Loucy (cell line): ENCODE measurements around the gene STAC2.

Experiments
- H2AFZ ChIP-seq: fragments of 200-600 bp; sonication (generic); 2 replicates; pipeline ENCODE4 v1.6.0; 2016; ENCODE audit warnings: antibody characterized with exemption, mild to moderate bottlenecking, low read length, moderate library complexity
- H3F3A ChIP-seq: fragments of 200-600 bp; 2 replicates; pipeline ENCODE4 v1.6.0; 2016; ENCODE audit warnings: antibody characterized with exemption, low read depth, mild to moderate bottlenecking
- H3K27me3 ChIP-seq: fragments of 200-600 bp; sonication (generic); 2 replicates; pipeline ENCODE4 v1.6.1; 2014; ENCODE audit warnings: low read length, mild to moderate bottlenecking; ENCODE audit not compliant: insufficient read depth, poor library complexity, severe bottlenecking
- H3K36me3 ChIP-seq: fragments of 200-600 bp; sonication (generic); 2 replicates; pipeline ENCODE4 v1.6.1; 2016; ENCODE audit warnings: low read length; ENCODE audit not compliant: insufficient read depth
- H3K4me1 ChIP-seq: fragments of 200-600 bp; sonication (generic); 2 replicates; pipeline ENCODE4 v1.5.1; 2014; ENCODE audit warnings: low read length, mild to moderate bottlenecking; ENCODE audit not compliant: insufficient read depth, poor library complexity, severe bottlenecking
- H3K4me2 ChIP-seq: fragments of 200-600 bp; sonication (generic); 2 replicates; pipeline ENCODE4 v1.6.0; 2014; ENCODE audit warnings: antibody characterized with exemption, low read length, low read depth, mild to moderate bottlenecking; ENCODE audit not compliant: poor library complexity, severe bottlenecking
- H3K4me3 ChIP-seq: fragments of 200-600 bp; sonication (generic); 2 replicates; pipeline ENCODE4 v1.5.1; 2014; ENCODE audit warnings: low read length, mild to moderate bottlenecking, mixed read lengths; ENCODE audit not compliant: poor library complexity, severe bottlenecking
- H3K79me2 ChIP-seq: fragments of 200-600 bp; sonication (generic); 2 replicates; pipeline ENCODE4 v1.6.1; 2014; ENCODE audit warnings: low read length; ENCODE audit not compliant: insufficient read depth
- H3K9ac ChIP-seq: fragments of 200-600 bp; sonication (generic); 2 replicates; pipeline ENCODE4 v1.6.0; 2014; ENCODE audit warnings: mild to moderate bottlenecking, low read depth, low read length, moderate library complexity; ENCODE audit not compliant: poor library complexity, severe bottlenecking
- H3K9me2 ChIP-seq: fragments of 200-600 bp; sonication (generic); replicated peaks from 2 replicates; pipeline ENCODE4 v1.6.1; 2016; ENCODE audit warnings: low read depth, low read length, mixed read lengths
- H3K9me3 ChIP-seq: fragments of 200-600 bp; sonication (generic); 2 replicates; pipeline ENCODE4 v1.6.1; 2014; ENCODE audit warnings: mild to moderate bottlenecking, antibody characterized with exemption, low read length, low read depth; ENCODE audit not compliant: insufficient read depth
- H4K20me1 ChIP-seq: fragments of 200-600 bp; sonication (generic); 2 replicates; pipeline ENCODE4 v1.6.0; 2014; ENCODE audit warnings: antibody characterized with exemption, low read length, mild to moderate bottlenecking; ENCODE audit not compliant: insufficient read depth, poor library complexity, severe bottlenecking
- EZH2phosphoT487 ChIP-seq: fragments of 200-600 bp; IDR thresholded peaks from 2 replicates; pipeline ENCODE4 v1.6.1; 2018; ENCODE audit warnings: antibody characterized with exemption, mild to moderate bottlenecking, moderate library complexity, borderline replicate concordance
- TF ChIP-seq, protein P1 (sequence below): fragments of 200-600 bp; sonication (generic); conservative IDR thresholded peaks from 2 replicates; pipeline ENCODE4 v1.5.1; 2014; ENCODE audit warnings: mild to moderate bottlenecking, antibody characterized with exemption, low read length

STAC2 gene

DNA sequence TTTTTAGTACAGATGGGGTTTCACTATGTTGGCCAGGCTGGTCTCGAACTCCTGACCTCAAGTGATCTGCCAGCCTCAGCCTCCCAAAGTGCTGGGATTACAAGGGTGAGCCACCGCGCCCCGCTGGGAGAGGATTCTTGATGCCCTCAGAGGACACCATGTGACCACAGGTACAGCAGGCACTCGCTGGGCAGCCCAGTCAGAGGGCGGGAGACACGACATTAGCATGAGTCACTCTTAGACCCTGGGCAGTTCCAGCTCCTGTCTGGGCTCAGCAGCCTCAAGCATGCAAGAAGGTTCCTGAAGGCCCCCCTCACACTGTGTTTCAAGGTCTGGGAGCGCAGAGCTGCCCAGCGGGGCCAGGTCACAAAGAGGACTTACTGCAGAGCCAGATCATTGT, 11.9 kb downstream of the STAC2 start:
- Histone ChIP-seq H3K9ac (no peak overlapping the region), H4K20me1 (no peaks in the 10 kb centered on the region), H3K36me3 (no peaks in the 10 kb centered on the region), H3K79me2 (no peaks in the 10 kb centered on the region), H3K9me2 (no peaks in the 10 kb centered on the region), H3K27me3 (no peaks in the 10 kb centered on the region), H3K4me3 (no peak overlapping the region), H3K4me1 (no peaks in the 10 kb centered on the region), H3F3A (no peaks in the 10 kb centered on the region), H3K9me3 (no peaks in the 10 kb centered on the region), H2AFZ (no peak overlapping the region), H3K4me2 (no peak overlapping the region)
- TF ChIP-seq EZH2phosphoT487: no peak
- TF ChIP-seq, protein P1, sequence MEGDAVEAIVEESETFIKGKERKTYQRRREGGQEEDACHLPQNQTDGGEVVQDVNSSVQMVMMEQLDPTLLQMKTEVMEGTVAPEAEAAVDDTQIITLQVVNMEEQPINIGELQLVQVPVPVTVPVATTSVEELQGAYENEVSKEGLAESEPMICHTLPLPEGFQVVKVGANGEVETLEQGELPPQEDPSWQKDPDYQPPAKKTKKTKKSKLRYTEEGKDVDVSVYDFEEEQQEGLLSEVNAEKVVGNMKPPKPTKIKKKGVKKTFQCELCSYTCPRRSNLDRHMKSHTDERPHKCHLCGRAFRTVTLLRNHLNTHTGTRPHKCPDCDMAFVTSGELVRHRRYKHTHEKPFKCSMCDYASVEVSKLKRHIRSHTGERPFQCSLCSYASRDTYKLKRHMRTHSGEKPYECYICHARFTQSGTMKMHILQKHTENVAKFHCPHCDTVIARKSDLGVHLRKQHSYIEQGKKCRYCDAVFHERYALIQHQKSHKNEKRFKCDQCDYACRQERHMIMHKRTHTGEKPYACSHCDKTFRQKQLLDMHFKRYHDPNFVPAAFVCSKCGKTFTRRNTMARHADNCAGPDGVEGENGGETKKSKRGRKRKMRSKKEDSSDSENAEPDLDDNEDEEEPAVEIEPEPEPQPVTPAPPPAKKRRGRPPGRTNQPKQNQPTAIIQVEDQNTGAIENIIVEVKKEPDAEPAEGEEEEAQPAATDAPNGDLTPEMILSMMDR: no peak

DNA sequence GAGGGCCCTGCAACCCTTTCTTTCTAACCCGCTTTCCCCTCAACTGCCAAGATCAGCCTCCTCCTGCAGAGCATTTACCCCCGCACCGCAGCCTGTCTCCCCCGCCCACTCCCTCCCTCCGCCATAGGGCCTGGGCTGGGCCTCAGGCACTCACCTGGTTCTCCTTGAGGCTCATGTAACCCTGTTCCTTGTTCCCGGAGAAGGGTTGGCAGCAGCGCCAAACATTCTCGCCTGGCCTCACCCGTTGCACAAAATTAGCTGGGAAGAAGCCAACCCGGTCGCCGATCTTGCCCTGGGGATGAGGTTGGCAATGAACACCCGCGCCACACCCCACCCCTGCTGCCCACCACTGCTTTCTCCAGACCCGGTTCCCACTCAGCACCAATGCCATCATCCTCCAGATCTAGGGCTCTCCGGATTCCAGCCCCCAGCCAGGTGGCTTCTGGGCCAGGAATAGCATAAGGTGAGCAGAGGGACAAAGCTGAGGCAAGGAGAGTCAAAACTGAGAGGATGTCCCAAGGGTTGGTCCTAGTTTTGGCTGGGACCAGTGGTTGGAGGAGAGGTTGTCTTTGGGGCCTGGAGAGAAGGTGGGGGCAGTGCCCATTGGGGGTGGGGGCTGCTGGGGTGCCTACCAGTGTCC, 12.8 kb downstream of the STAC2 start:
- Histone ChIP-seq H3K4me3 (no peak overlapping the region), H3K9me2 (no peaks in the 10 kb centered on the region), H3K4me2 (no peak overlapping the region), H3K9me3 (no peaks in the 10 kb centered on the region), H3K27me3 (no peaks in the 10 kb centered on the region), H3K4me1 (no peaks in the 10 kb centered on the region), H3K79me2 (no peaks in the 10 kb centered on the region), H3K9ac (no peak overlapping the region), H3K36me3 (no peaks in the 10 kb centered on the region), H3F3A (no peaks in the 10 kb centered on the region), H4K20me1 (no peaks in the 10 kb centered on the region), H2AFZ (no peak overlapping the region)
- TF ChIP-seq, protein P1: no peak
- TF ChIP-seq EZH2phosphoT487: no peak

DNA sequence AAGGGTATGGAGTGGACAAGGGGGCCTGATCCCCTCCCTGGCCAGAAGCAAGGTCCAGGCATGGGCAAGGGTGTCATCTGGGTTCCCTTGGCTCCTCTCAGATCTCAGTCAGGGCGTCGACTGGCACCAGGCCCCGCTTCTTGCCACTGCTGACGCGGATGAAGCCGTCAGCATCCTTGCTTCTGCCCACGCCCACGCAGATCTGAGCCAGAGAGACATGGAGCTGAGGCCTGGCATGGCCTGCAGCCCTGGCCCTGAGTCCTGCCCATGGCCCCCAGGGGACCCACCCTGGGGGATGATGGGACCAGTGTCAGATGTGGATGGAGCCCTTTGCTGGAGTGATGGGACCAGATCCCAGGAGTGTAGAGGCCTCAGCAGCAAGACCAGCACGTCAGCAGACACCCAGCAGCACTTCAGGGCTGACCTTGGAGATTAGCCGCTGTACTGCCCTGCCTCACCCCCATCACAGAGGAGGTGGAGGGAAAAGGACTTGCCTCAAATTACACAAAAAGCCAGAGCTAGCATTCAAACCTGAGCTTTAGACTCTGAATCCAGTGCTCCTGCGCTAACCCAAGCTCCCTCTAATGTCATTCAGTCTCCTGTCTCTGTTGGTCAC, 13.4 kb downstream of the STAC2 start:
- Histone ChIP-seq H3K4me1 (no peaks in the 10 kb centered on the region), H2AFZ (no peak overlapping the region), H3K4me2 (no peak overlapping the region), H3K4me3 (no peak overlapping the region), H3K79me2 (no peaks in the 10 kb centered on the region), H3K27me3 (no peaks in the 10 kb centered on the region), H3K9ac (no peak overlapping the region), H3K36me3 (no peaks in the 10 kb centered on the region), H3F3A (no peaks in the 10 kb centered on the region), H4K20me1 (no peaks in the 10 kb centered on the region), H3K9me2 (no peaks in the 10 kb centered on the region), H3K9me3 (no peaks in the 10 kb centered on the region)
- TF ChIP-seq EZH2phosphoT487: no peak
- TF ChIP-seq, protein P1: no peak
